Measurements from ENCODE around the gene SNAPC3. TPM values are rescaled to one million over a fixed set of nuclear protein-coding genes. Genes with fewer than 3 reads are reported as not detected.

Gene SNAPC3
- total RNA-seq, 1 experiment from 2014 or later, result 28.0 TPM

GRCh38 chr9:15433191-15433590, 10.5 kb downstream of the SNAPC3 start:
- Mint-ChIP-seq H3K9me3 (peaks cover 0 to 6% of the 10 kb centered on the region in 2 experiments; a peak in 1 of 5 replicates), H3K27ac (no peak overlapping the region; a peak in 1 of 7 replicates), H3K4me3 (no peak overlapping the region), H3K27me3 (ENCODE audit: low read depth) (no peaks in the 10 kb centered on the region), H3K36me3 (ENCODE audit: insufficient read depth in 1 of 3, low read depth in 3 of 3) (peaks cover 45 to 66% (median 60%) of the 10 kb centered on the region in 3 experiments), H3K4me1 (peaks cover 6 to 14% of the 10 kb centered on the region in 2 experiments)
- Histone ChIP-seq H3K23me2 (ENCODE audit: insufficient read length, low read depth, low read length, poor library complexity, severe bottlenecking) (no peaks in the 10 kb centered on the region), H3K4me2 (ENCODE audit: insufficient read depth, insufficient read length, low read length) (no peak overlapping the region), H4K5ac (ENCODE audit: insufficient read length, low read depth, low read length) (no peak overlapping the region), H3K14ac (ENCODE audit: insufficient read depth, low read length) (no peak overlapping the region), H4K8ac (replicated peaks; ENCODE audit: insufficient read length, low read depth, low read length) (no peak overlapping the region), H3K4ac (ENCODE audit: low read depth, low read length) (no peak overlapping the region), H3K56ac (ENCODE audit: insufficient read length, low read depth, low read length) (no peak overlapping the region), H2BK5ac (ENCODE audit: insufficient read length, low read length) (no peak overlapping the region), H2AFZ (ENCODE audit: low read length) (no peak overlapping the region), H3T11ph (ENCODE audit: low read length) (no peak overlapping the region), H2BK15ac (ENCODE audit: low read depth, low read length) (no peak overlapping the region), H3K27me3 (ENCODE audit: insufficient read depth, low read length) (no peaks in the 10 kb centered on the region), H2BK12ac (ENCODE audit: insufficient read length, low read depth, low read length) (no peak overlapping the region), H3K18ac (ENCODE audit: insufficient read length, low read depth, low read length) (no peak overlapping the region), H4K20me1 (ENCODE audit: control insufficient read depth, insufficient read depth, insufficient read length) (no peaks in the 10 kb centered on the region), H3K27ac (ENCODE audit: insufficient read length, low read depth, low read length) (no peak overlapping the region), H3K9ac (ENCODE audit: extremely low read depth, insufficient read length, low read length) (no peak overlapping the region), H4K91ac (ENCODE audit: insufficient read length, low read depth, low read length) (no peak overlapping the region), H3K79me1 (ENCODE audit: insufficient read depth, low read depth, low read length, poor library complexity, severe bottlenecking) (peaks cover 2% of the 10 kb centered on the region), H3K9me3 (ENCODE audit: control insufficient read depth, low read depth, low read length) (no peaks in the 10 kb centered on the region), H2AK5ac (ENCODE audit: insufficient read length, low read length) (no peak overlapping the region), H2BK20ac (ENCODE audit: low read depth, low read length, poor library complexity, severe bottlenecking) (no peak overlapping the region), H3K4me1 (ENCODE audit: insufficient read depth, low read length) (no peaks in the 10 kb centered on the region), H3K79me2 (ENCODE audit: insufficient read depth, low read length) (no peaks in the 10 kb centered on the region), H3K23ac (ENCODE audit: insufficient read length, low read depth, low read length) (no peak overlapping the region), H2BK120ac (ENCODE audit: low read depth, low read length, poor library complexity, severe bottlenecking) (no peak overlapping the region)
- 100% methylated on average over 1 of the region's 4 CpGs for WGBS (ENCODE audit: extremely low coverage, insufficient read length, low lambda C conversion rate)
- DNase-seq, result no peak
- no peak for TF ChIP-seq CTCF (conservative IDR thresholded peaks at IDR 0.05)

Measured in H9 (cell line).